Activated B cell treated with CpG ODN at 0.5 μM for 24 hours (primary cell): Measurements from ENCODE around the gene S100A7. TPM values are rescaled to one million over a fixed set of nuclear protein-coding genes. Genes with fewer than 3 reads are reported as not detected.

Experiments used
- ATAC-seq: fragments of 200-7000 bp; cut with Tn5 transposase; one replicate; pipeline ENCODE4 v1.10.0; 2021; ENCODE audit warnings: low read depth, mild to moderate bottlenecking, moderate library complexity
- CTCF ChIA-PET: fragments of 350-600 bp; sonication (Branson Sonifier 250); formaldehyde crosslinking; loops from one replicate; lab custom pipeline; 2021; ENCODE audit warnings: antibody characterized with exemption; lab: Charles Lee
- POLR2A ChIA-PET: fragments of 350-600 bp; sonication (Branson Sonifier 250); formaldehyde crosslinking; loops from one replicate; lab custom pipeline; 2021; ENCODE audit warnings: antibody characterized with exemption; lab: Charles Lee
- DNase-seq: peaks from one replicate; pipeline ENCODE4 v3.0.0; 2022
- H3K27ac Mint-ChIP-seq: one replicate; pipeline ENCODE4 v1.8.0; 2020; ENCODE audit warnings: mixed read lengths
- H3K27me3 Mint-ChIP-seq: one replicate; pipeline ENCODE4 v1.8.0; 2021; ENCODE audit warnings: mixed read lengths
- H3K36me3 Mint-ChIP-seq: one replicate; pipeline ENCODE4 v1.8.0; 2021; ENCODE audit warnings: low read depth, mixed read lengths
- H3K4me1 Mint-ChIP-seq: one replicate; pipeline ENCODE4 v1.8.0; 2021; ENCODE audit warnings: mixed read lengths
- H3K4me3 Mint-ChIP-seq: one replicate; pipeline ENCODE4 v1.8.0; 2020; ENCODE audit warnings: mild to moderate bottlenecking, mixed read lengths
- H3K9me3 Mint-ChIP-seq: one replicate; pipeline ENCODE4 v1.8.0; 2020; ENCODE audit warnings: mixed read lengths
- CTCF ChIP-seq: fragments of 200-600 bp; IDR thresholded peaks from one replicate; pipeline ENCODE4 v1.8.0; 2022; ENCODE audit warnings: antibody characterized with exemption, mild to moderate bottlenecking
- intact Hi-C: fragments of 100-400 bp; cut with micrococcal nuclease; formaldehyde crosslinking; loops from one replicate; pipeline ENCODE4 v1.15.1; 2024
- total RNA-seq: library from RNA; stranded (reverse); gene quantifications from 2 replicates; pipeline ENCODE4 v1.2.3, GENCODE V29; 2022

The S100A7 gene
- total RNA-seq, 1 donor from 2014 or later: not detected

GRCh38 chr1:153506386-153506785, 45.9 kb upstream of the S100A7 start:
- ChIA-PET CTCF (interaction anchor here (6.3 kb wide), 1 partner anchor 64 kb away, joined by 113 read pairs; no protein-coding TSS in a partner anchor), POLR2A (no interaction called here)
- DNase-seq (no peak), ATAC-seq (no peak)
- TF ChIP-seq CTCF: no peak
- H3K9me3 Mint-ChIP-seq: no peaks in the 10 kb centered on the region
- no peak overlapping the region for H3K4me3 Mint-ChIP-seq
- intact Hi-C loops: no loop called here
- no peak overlapping the region for H3K27ac Mint-ChIP-seq
- H3K27me3 Mint-ChIP-seq: peaks cover 4% of the 10 kb centered on the region
- peaks cover 4% of the 10 kb centered on the region for H3K4me1 Mint-ChIP-seq
- H3K36me3 Mint-ChIP-seq: no peaks in the 10 kb centered on the region

GRCh38 chr1:153505576-153505975, 45.1 kb upstream of the S100A7 start:
- no peak for ATAC-seq
- ChIA-PET POLR2A (interaction anchor here (0.7 kb wide), 1 partner anchor 30 kb away, joined by 8 read pairs; no protein-coding TSS in a partner anchor), CTCF (interaction anchor here (1.0 kb wide), 1 partner anchor 11 kb away, joined by 3 read pairs; no protein-coding TSS in a partner anchor)
- no peak for DNase-seq
- no peaks in the 10 kb centered on the region for H3K4me1 Mint-ChIP-seq
- peaks cover 4% of the 10 kb centered on the region for H3K27me3 Mint-ChIP-seq
- no peak overlapping the region for H3K27ac Mint-ChIP-seq
- no peaks in the 10 kb centered on the region for H3K36me3 Mint-ChIP-seq
- no peaks in the 10 kb centered on the region for H3K9me3 Mint-ChIP-seq
- intact Hi-C loops: no loop called here
- no peak overlapping the region for H3K4me3 Mint-ChIP-seq
- no peak for TF ChIP-seq CTCF

- DNase-seq: no peak
- intact Hi-C loops: no loop called here
- Mint-ChIP-seq H3K27me3 (peaks cover 13% of the 10 kb centered on the region), H3K27ac (no peak overlapping the region), H3K4me3 (no peak overlapping the region), H3K36me3 (no peaks in the 10 kb centered on the region), H3K9me3 (no peaks in the 10 kb centered on the region), H3K4me1 (no peaks in the 10 kb centered on the region)
- no peak for ATAC-seq
- no peak for TF ChIP-seq CTCF
- POLR2A ChIA-PET: no interaction called here
- CTCF ChIA-PET: interaction anchor here (0.9 to 1.7 kb wide), 2 partner anchors 9 to 149 kb away, joined by 3 to 5 read pairs; no protein-coding TSS in a partner anchor
Measured at GRCh38 chr1:153503766-153504165, 43.3 kb upstream of the S100A7 start.

GRCh38 chr1:153498746-153499145, 38.3 kb upstream of the S100A7 start:
- Mint-ChIP-seq H3K27me3 (peaks cover 14% of the 10 kb centered on the region), H3K4me1 (peaks cover 11% of the 10 kb centered on the region), H3K27ac (no peak overlapping the region), H3K36me3 (no peaks in the 10 kb centered on the region), H3K9me3 (no peaks in the 10 kb centered on the region), H3K4me3 (no peak overlapping the region)
- no peak for ATAC-seq
- intact Hi-C loops: no loop called here
- POLR2A ChIA-PET: no interaction called here
- CTCF ChIA-PET: interaction anchor here (0.8 kb wide), 1 partner anchor 70 kb away, joined by 3 read pairs; no protein-coding TSS in a partner anchor
- TF ChIP-seq CTCF: no peak
- DNase-seq: no peak

- TF ChIP-seq CTCF: no peak
- peaks cover 22% of the 10 kb centered on the region for H3K27me3 Mint-ChIP-seq
- no peak overlapping the region for H3K27ac Mint-ChIP-seq
- no peak overlapping the region for H3K4me3 Mint-ChIP-seq
- ChIA-PET POLR2A (interaction anchor here (0.7 to 1.1 kb wide), 2 partner anchors 71 to 495 kb away, joined by 3 to 4 read pairs; no protein-coding TSS in a partner anchor), CTCF (interaction anchor here (0.6 to 3.6 kb wide), 10 partner anchors 8 to 253 kb away, joined by 3 to 67 read pairs (median 5); partner anchors contain the start of gene PGLYRP4)
- H3K36me3 Mint-ChIP-seq: no peaks in the 10 kb centered on the region
- no peaks in the 10 kb centered on the region for H3K9me3 Mint-ChIP-seq
- peaks cover 11% of the 10 kb centered on the region for H3K4me1 Mint-ChIP-seq
- no peak for DNase-seq
- ATAC-seq: no peak
- intact Hi-C loops: loop anchor here (1.0 kb wide), 2 partner anchors 30 to 143 kb away; no protein-coding TSS in a partner anchor
Measured at GRCh38 chr1:153495536-153495935, 35.1 kb upstream of the S100A7 start.
